Glutamatergic neuron (in vitro differentiated cells): Measurements from ENCODE around the gene SLC6A18. TPM values are rescaled to one million over a fixed set of nuclear protein-coding genes. Genes with fewer than 3 reads are reported as not detected.
A peak's percentile ranks its signal among the peaks of the same experiment; 100 is the strongest.

Source experiments
- DNase-seq: peaks from one replicate; pipeline ENCODE4 v3.0.0; 2022
- H3K27ac Mint-ChIP-seq: one replicate; pipeline ENCODE4 v1.8.0; 2020; ENCODE audit warnings: mild to moderate bottlenecking, mixed read lengths, inconsistent platforms; ENCODE audit not compliant: unreplicated experiment
- H3K27me3 Mint-ChIP-seq: one replicate; pipeline ENCODE4 v1.8.0; 2020; ENCODE audit warnings: mild to moderate bottlenecking, moderate library complexity, mixed read lengths, inconsistent platforms; ENCODE audit not compliant: unreplicated experiment
- H3K36me3 Mint-ChIP-seq: one replicate; pipeline ENCODE4 v1.8.0; 2020; ENCODE audit warnings: mild to moderate bottlenecking, mixed read lengths, inconsistent platforms; ENCODE audit not compliant: unreplicated experiment
- H3K4me1 Mint-ChIP-seq: one replicate; pipeline ENCODE4 v1.8.0; 2020; ENCODE audit warnings: mild to moderate bottlenecking, low read depth, mixed read lengths, inconsistent platforms; ENCODE audit not compliant: unreplicated experiment
- H3K4me3 Mint-ChIP-seq: one replicate; pipeline ENCODE4 v1.8.0; 2020; ENCODE audit warnings: mild to moderate bottlenecking, mixed read lengths, inconsistent platforms; ENCODE audit not compliant: unreplicated experiment
- H3K9me3 Mint-ChIP-seq: one replicate; pipeline ENCODE4 v1.8.0; 2020; ENCODE audit warnings: mild to moderate bottlenecking, moderate library complexity, mixed read lengths, inconsistent platforms; ENCODE audit not compliant: unreplicated experiment
- CTCF ChIP-seq: fragments of 200-600 bp; sonication (generic); IDR thresholded peaks from one replicate; pipeline ENCODE4 v1.5.0; 2021; ENCODE audit not compliant: partially characterized antibody, unreplicated experiment
- long read RNA-seq: library from polyadenylated mRNA; unstranded; transcript quantifications from one replicate; pipeline ENCODE4 v2.0.0, GENCODE V29; 2020; ENCODE audit not compliant: unreplicated experiment
- total RNA-seq: library from RNA; stranded (reverse); fragmentation: NEBNext Ultra II Directional; extraction: Animal tissue kit (Norgen Biotek cat#: 25700); gene quantifications from one replicate; pipeline ENCODE4 v1.2.1, GENCODE V29; 2021; ENCODE audit not compliant: unreplicated experiment

The SLC6A18 gene
- not detected for total RNA-seq
- long read RNA-seq, result 0 reads

- no peak for TF ChIP-seq CTCF
- DNase-seq, result no peak
- no peaks in the 10 kb centered on the region for H3K9me3 Mint-ChIP-seq
- peaks cover 9% of the 10 kb centered on the region for H3K27me3 Mint-ChIP-seq
- H3K4me1 Mint-ChIP-seq, result peaks cover 9% of the 10 kb centered on the region
- no peaks in the 10 kb centered on the region for H3K36me3 Mint-ChIP-seq
- no peak within 1 kb of the TSS for H3K27ac Mint-ChIP-seq
- H3K4me3 Mint-ChIP-seq, result no peak within 1 kb of the TSS
Measured at GRCh38 chr5:1225081-1225480, at the start of gene SLC6A18. Gene SLC6A18 (plus strand): TSS chr5:1225381. CDS start chr5:1225478, 97 bp downstream.

- peaks cover 4% of the 10 kb centered on the region for H3K9me3 Mint-ChIP-seq
- peaks cover 4% of the 10 kb centered on the region for H3K27me3 Mint-ChIP-seq
- H3K4me1 Mint-ChIP-seq, result no peaks in the 10 kb centered on the region
- DNase-seq, result peak; percentile 11
- no peak for TF ChIP-seq CTCF
- no peak overlapping the region for H3K27ac Mint-ChIP-seq
- H3K4me3 Mint-ChIP-seq, result no peak overlapping the region
- H3K36me3 Mint-ChIP-seq, result no peaks in the 10 kb centered on the region
Measured at GRCh38 chr5:1175801-1176472, 49.2 kb upstream of the SLC6A18 start.

GRCh38 chr5:1176473-1177391 is 48.4 kb upstream of the SLC6A18 start:
- DNase-seq, result peak; percentile 14
- Mint-ChIP-seq H3K4me1 (no peaks in the 10 kb centered on the region), H3K36me3 (no peaks in the 10 kb centered on the region), H3K4me3 (no peak overlapping the region), H3K9me3 (peaks cover 1% of the 10 kb centered on the region), H3K27me3 (peaks cover 4% of the 10 kb centered on the region), H3K27ac (no peak overlapping the region)
- no peak for TF ChIP-seq CTCF

GRCh38 chr5:1177826-1178528 is 47.2 kb upstream of the SLC6A18 start:
- Mint-ChIP-seq H3K36me3 (no peaks in the 10 kb centered on the region), H3K4me3 (no peak overlapping the region), H3K27ac (no peak overlapping the region), H3K27me3 (peaks cover 4% of the 10 kb centered on the region), H3K9me3 (peaks cover 1% of the 10 kb centered on the region), H3K4me1 (peaks cover under 1% of the 10 kb centered on the region)
- TF ChIP-seq CTCF, result no peak
- DNase-seq, result peak; percentile 6
